Measurements from ENCODE around the gene FAM83E. TPM values are rescaled to one million over a fixed set of nuclear protein-coding genes. Genes with fewer than 3 reads are reported as not detected.
A peak's percentile ranks its signal among the peaks of the same experiment; 100 is the strongest.

FAM83E gene
- total RNA-seq, 6 donors from 2014 or later, result 24.0 to 87.3 (median 43.3) TPM

GRCh38 chr19:48635966-48636858 is 21.3 kb upstream of the FAM83E start:
- Histone ChIP-seq H3K36me3 (no peaks in the 10 kb centered on the region), H3K4me3 (peak overlapping the region; percentile 66 to 82 (median 78)), H3K27ac (peak overlapping the region; percentile 92 to 97 (median 95)), H3K27me3 (no peaks in the 10 kb centered on the region), H3K9me3 (no peaks in the 10 kb centered on the region), H3K4me1 (peaks cover 60 to 70% (median 62%) of the 10 kb centered on the region in 4 donors)
- ATAC-seq (ENCODE audit: low FRiP score in 2 of 2) (no peak), DNase-seq (peak; percentile 64 to 77)
- TF ChIP-seq POLR2A (IDR thresholded peaks at IDR 0.05), result no peak
- TF ChIP-seq CTCF (IDR thresholded peaks at IDR 0.05), result no peak
- 1% methylated on average over 23 to 30 of the region's 35 CpGs for WGBS, 2 donors

- peak in 2 of 4 donors; percentile 77 to 79 for TF ChIP-seq POLR2A (IDR thresholded peaks at IDR 0.05)
- peak in 1 of 6 experiments; percentile 29 for TF ChIP-seq CTCF (IDR thresholded peaks at IDR 0.05)
- TF ChIP-seq POLR2AphosphoS5 (IDR thresholded peaks at IDR 0.05), result peak in 1 of 2 donors; percentile 76
- TF ChIP-seq EP300 (IDR thresholded peaks at IDR 0.05), result peak in 1 of 4 donors; percentile 50
- WGBS, 2 donors, result 0 to 2% methylated on average over 9 to 14 of the region's 67 CpGs
Measured at GRCh38 chr19:48635263-48635965, 20.5 kb upstream of the FAM83E start.

GRCh38 chr19:48634424-48635262 is 19.8 kb upstream of the FAM83E start:
- H3K9me3 ChIP-seq, result no peaks in the 10 kb centered on the region
- TF ChIP-seq POLR2AphosphoS5 (IDR thresholded peaks at IDR 0.05) (peak; percentile 68 to 95), CTCF (IDR thresholded peaks at IDR 0.05) (peak in 1 of 6 experiments; percentile 16), EP300 (IDR thresholded peaks at IDR 0.05) (peak in 1 of 4 donors; percentile 82), POLR2A (IDR thresholded peaks at IDR 0.05) (peak in 2 of 4 donors; percentile 39 to 85)
- DNase-seq (peak; percentile 98 to 99), ATAC-seq (ENCODE audit: low FRiP score in 2 of 2) (peak; percentile 76)
- peak overlapping the region; percentile 92 to 97 (median 95) for H3K27ac ChIP-seq
- H3K27me3 ChIP-seq, result no peaks in the 10 kb centered on the region
- peaks cover 0 to 4% (median 0%) of the 10 kb centered on the region in 4 donors for H3K36me3 ChIP-seq
- WGBS, 2 donors, result 6 to 7% methylated on average over 15 to 34 of the region's 37 CpGs
- peaks cover 74 to 85% (median 77%) of the 10 kb centered on the region in 4 donors for H3K4me1 ChIP-seq
- H3K4me3 ChIP-seq, result peak overlapping the region in 3 of 4 donors; percentile 66 to 82 (median 77)

More at GRCh38 chr19:48635263-48635965, 20.5 kb upstream of the FAM83E start:
- Histone ChIP-seq H3K4me1 (peaks cover 68 to 77% (median 70%) of the 10 kb centered on the region in 4 donors), H3K9me3 (no peaks in the 10 kb centered on the region), H3K36me3 (no peaks in the 10 kb centered on the region), H3K4me3 (peak overlapping the region; percentile 66 to 82 (median 78)), H3K27ac (peak overlapping the region; percentile 92 to 97 (median 95)), H3K27me3 (no peaks in the 10 kb centered on the region)
- peak; percentile 83 to 94 for DNase-seq
- peak; percentile 59 to 62 for ATAC-seq (ENCODE audit: low FRiP score in 2 of 2)

- TF ChIP-seq POLR2AphosphoS5 (IDR thresholded peaks at IDR 0.05) (no peak), CTCF (IDR thresholded peaks at IDR 0.05) (no peak), EP300 (IDR thresholded peaks at IDR 0.05) (no peak), POLR2A (IDR thresholded peaks at IDR 0.05) (no peak)
- Histone ChIP-seq H3K27ac (peak overlapping the region; percentile 77 to 97 (median 93)), H3K4me1 (peaks cover 74 to 84% (median 78%) of the 10 kb centered on the region in 4 donors), H3K36me3 (peaks cover 0 to 7% (median 0%) of the 10 kb centered on the region in 4 donors), H3K4me3 (peak overlapping the region in 2 of 4 donors; percentile 77 to 82), H3K9me3 (no peaks in the 10 kb centered on the region), H3K27me3 (no peaks in the 10 kb centered on the region)
- 39 to 57% methylated on average over 7 of the region's 7 CpGs for WGBS, 2 donors
- DNase-seq (no peak), ATAC-seq (ENCODE audit: low FRiP score in 2 of 2) (no peak)
Measured at GRCh38 chr19:48634036-48634342, 19.1 kb upstream of the FAM83E start.

All from upper lobe of left lung (tissue), 6 donors.